ENCODE data around the gene HNMT.
"Not testable (repeated sequence)": the region's sequence is repeated elsewhere in the genome, so short reads cannot be mapped to it uniquely, and the experiment has no call there.

The HNMT gene

GRCh38 chr2:137946227-137946626 is 18.0 kb upstream of the HNMT start:
- no peak for DNase-seq

- no peak for DNase-seq
Observed at GRCh38 chr2:137947032-137947727, 17.1 kb upstream of the HNMT start.

DNA sequence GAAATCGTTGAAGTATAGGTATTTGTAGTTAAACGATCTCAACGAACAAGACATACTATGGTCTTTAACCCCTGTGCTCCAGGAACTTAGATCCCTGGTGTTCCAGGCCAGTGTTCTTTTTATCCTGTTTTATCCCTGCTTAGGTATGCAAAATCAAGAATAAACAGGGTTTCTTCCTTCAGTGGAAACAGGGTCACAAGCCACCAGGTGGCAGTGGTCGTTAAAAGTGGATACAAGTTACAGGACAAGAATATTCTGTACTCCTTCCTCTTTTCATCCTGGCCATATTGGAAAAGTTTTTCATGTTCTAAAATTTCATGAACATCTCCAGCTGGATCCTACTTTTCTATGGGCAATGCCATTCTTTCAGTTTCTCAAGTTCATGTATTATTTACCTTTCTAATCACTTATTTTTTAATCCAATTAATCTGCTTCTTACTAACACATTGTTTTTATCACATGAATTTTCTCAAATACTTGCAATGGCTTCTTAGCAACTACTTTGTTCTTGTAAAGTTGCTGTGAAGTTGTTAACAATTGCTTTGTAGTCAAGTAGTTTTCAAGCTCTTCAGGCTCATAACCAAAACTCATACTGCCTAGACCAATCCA is 16.4 kb upstream of the HNMT start:
- DNase-seq = peak; percentile 83 to 84

- DNase-seq = no peak
Observed at GRCh38 chr2:137948894-137949293, 15.4 kb upstream of the HNMT start.

- no peak for DNase-seq
Observed at GRCh38 chr2:137950238-137950637, 14.0 kb upstream of the HNMT start.

DNA sequence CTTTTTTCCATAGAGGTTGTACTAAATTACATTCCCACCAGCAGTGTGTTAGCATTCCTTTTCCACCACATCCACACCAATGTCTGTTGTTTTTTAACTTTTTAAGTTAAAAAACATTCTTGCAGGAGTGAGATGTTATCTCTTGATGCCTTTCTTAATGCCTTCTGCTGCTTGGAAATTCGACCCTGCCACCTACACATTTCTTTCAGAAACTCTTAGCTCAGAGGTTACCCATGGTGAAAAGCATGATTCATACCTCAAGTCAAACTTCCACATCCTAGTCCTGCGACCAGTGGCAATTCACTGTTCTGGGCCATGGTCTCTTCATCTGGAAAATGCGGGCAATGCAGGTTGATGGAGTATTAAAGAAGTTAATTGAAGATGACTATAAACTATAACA is 12.7 kb upstream of the HNMT start:
- DNase-seq = peak; percentile 72 to 77

- peak; percentile 22 to 31 for DNase-seq
Observed at GRCh38 chr2:137952586-137953129, 11.6 kb upstream of the HNMT start.

- DNase-seq = no peak
Observed at GRCh38 chr2:137955536-137955935, 8.7 kb upstream of the HNMT start.

DNA sequence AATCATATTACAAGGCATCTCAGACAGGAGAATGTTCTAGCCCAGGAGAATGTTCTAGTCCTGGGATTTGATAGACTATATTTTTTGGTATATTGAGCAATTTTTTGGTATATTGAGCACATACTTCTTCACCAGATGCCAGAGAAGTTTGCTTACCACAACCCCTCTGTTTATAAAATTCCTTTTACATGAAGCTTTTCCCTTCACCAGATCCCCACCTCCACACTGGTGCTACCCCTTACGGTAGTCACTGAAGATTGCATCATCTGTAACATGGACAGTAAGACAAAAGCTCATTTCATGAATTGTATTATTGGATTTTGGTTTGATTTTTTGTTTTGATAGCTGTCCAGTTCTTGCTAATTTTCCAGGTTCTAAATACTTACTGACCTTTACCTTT is 7.2 kb upstream of the HNMT start:
- no peak for DNase-seq

DNA sequence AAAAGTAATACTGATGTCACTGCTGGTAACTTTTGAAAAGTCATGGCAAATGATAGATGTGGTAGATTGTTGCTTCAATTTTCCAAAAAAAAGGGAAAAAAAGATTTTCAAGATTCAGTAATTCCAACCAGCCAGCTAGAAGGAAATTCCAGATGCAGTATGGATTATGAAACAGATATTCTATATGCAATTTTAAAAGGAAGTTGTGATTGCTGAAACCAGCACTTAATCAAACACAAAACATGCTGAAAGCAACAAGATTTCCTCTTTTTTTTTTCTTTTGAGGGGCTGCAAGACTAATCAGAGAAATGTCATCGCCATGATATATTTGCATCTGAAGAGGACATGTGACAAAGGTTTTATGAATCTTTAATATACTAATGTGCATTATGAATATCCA is 5.1 kb upstream of the HNMT start:
- DNase-seq = peak; percentile 40 to 64

GRCh38 chr2:137960223-137960622 is 4.0 kb upstream of the HNMT start:
- peak; percentile 55 to 62 for DNase-seq

- DNase-seq = no peak
Observed at GRCh38 chr2:137961602-137962001, 2.7 kb upstream of the HNMT start.

- no peak for DNase-seq
Observed at GRCh38 chr2:137963535-137964065, 673 bp upstream of the HNMT start.

DNA sequence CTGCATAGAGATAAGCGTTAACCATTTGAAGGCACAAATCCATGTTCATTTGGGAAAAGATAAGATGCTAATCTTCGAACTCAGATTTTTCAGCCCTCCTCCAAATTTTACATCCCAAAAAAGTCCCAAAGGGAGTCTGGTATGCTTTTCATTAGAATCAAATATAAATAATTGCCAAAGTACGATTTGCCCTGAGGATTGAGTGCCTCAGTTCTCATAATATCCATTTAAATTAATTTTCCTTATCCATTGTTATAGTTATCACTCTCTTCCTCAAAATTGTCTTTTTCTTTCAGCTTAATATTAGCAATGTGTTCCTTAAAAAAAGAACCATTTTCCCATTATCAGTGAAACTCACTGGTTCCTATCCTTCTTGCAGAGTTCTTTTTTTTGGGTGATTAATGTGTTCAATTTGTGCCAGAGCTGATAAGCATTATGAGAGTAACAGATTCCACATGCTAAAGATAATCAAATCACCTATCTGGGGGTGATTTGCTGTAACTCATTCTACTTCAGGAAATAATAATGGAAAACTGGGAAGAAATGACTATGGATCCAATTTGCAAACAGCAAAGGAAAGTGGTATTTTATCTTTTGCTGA is 686 bp downstream of the HNMT start:
- DNase-seq = peak in 1 of 2 donors; percentile 12

DNA sequence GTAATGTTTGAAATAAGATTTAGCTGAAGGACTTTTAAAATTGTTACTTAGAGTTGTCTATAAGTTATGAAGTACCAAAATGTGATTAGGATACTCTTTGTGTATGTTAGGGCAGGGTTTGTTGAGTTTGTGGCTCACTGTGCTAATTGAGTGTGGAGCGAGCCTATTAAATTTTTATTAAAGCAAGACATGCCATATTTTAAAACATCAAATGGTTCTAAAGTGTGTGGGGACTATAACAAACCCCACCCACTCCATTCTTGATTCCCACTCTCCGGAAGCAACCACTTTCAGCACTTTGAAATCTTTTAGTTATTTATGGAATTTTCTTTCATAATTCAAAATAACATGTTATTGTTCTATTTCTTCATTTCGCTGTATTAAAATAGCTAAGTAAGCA is 1.8 kb downstream of the HNMT start:
- peak in 1 of 2 donors; percentile 3 for DNase-seq

- no peak for DNase-seq
Observed at GRCh38 chr2:137967042-137967441, 2.8 kb downstream of the HNMT start.

DNA sequence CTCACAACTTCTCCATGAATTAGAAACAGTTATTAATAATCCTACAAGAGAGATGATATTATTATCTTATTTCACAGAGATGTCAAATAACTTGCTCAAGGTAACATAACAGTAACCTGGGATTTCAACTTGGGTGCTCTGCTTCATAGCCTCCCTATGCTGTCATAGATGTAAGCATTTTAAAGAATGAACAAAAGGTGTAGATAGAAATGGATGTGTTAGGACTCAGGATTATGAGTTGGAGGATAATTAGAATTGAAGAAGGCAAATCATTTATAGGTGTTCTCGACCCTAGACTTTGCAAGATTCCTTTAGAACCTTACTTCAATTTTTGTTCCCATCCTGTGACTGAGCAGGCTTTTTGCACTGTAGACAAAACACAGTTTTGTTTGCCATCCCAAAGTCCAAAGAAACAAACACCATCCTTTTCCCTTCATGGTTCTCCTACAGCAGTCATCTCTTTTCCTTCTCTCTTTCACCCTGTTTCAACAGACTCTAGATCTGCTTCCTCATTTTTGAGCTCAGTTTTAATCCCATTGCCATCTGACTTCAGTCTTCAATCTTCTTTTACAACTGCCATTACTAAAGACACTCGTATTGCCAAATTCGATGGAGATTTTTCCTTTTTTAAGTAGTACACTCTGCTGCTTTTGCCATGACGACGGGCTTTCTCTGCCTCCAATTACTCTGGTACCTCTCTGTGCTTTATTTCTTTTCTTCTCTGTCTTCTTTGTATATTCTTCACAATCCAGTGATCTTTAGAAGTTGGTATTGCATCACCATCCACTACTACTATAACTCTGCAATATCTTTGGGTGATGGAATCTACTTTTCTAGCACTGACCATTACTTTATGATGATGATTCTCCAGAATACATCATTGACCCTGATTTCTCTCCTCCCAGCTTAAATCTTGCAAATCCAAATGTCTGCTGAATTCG is 4.5 kb downstream of the HNMT start:
- DNase-seq = peak; percentile 64 to 80

DNA sequence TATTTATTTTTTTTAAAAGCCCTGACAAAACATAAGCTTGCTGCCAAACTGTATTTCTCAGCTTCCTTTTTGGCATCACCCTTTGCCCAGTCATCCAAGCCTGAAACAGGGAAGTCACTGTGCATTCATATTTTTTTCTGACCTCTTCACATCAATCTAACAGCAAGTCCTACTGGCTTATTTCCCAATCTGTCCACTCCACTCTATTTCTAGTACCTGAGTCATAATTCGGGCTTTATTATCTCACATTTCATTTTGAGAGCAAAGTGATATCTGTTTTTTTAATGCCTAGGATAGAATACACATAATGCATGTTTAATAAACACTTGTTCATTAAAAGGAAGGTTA is 5.1 kb downstream of the HNMT start:
- peak; percentile 91 to 95 for DNase-seq

DNA sequence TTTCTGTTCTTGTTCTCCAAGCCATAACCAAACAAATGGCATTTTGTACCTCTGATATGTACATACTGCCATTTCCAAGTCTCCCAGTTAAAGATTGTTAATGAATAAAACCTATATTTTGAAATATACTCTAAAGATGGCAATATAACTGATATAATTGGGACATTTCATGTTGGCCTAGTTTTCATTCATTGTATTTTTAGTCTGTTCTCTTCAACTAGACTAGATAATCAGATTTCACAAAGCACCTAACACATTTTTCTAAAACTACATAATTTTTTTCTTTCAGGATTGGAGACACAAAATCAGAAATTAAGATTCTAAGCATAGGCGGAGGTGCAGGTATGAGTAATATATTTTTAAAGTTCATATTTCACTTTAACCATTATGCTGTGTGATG is 5.6 kb downstream of the HNMT start:
- DNase-seq = no peak

DNA sequence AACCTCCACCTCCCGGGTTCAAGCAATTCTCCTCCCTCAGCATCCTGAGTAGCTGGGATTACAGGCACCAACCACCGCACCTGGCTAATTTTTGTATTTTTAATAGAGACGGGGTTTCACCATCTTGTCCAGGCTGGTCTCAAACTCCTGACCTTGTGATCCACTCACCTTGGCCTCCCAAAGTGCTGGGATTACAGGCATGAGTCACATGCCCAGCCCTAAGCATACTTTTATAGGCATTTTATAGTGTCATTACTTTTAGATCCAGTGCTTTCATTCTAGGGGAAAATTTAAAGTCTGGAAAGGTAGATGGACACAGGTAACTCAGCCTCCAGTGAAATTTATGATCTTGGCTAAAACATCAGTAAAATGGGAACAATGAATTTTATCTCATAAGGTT is 7.0 kb downstream of the HNMT start:
- DNase-seq = not testable (repeated sequence)

DNA sequence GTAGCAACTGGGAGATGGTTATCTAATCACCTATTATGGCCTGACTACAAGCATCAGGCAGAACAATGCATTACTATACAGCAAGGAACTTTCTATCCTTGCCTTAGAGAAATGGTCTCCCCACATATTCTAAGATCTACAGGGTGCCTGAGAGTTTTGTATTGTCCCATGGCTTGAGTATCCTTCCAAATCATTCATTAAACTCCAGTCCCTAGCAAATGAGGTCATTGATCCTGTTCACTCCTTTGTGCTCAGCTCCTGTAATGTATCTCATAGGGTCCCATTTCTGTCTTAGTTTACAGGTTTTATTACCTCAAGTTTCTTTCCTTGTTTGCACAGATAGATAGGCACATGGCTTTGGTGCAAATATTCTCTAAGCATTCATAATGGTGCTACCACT is 9.0 kb downstream of the HNMT start:
- no peak for DNase-seq

Data from inflammatory macrophage (primary cell).